Measurements from ENCODE around the gene TPSD1. TPM values are rescaled to one million over a fixed set of nuclear protein-coding genes. Genes with fewer than 3 reads are reported as not detected.
A peak's percentile ranks its signal among the peaks of the same experiment; 100 is the strongest.

Gene TPSD1
- polyA plus RNA-seq, 2 of the 4 experiments (the other 2 are of a cell fraction), result not detected

DNA sequence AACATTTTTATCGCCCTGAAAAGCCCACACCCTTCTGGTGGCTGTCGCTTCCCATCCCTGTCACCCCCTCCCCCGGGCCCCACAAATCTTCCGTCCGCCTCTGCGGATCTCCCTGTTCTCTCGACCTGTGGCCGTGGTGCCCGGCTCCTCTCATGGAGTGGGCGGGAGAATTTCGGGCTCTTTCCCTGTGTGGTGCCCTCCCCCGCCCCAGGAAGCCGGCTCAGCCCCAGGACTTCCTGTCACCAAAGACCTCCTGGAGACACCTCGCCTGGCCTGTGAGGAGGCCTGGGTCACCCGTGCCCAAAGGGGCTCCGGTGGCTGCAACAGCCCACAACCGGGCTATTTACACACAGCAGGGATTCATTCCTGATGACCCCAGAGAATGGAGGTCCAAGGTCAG is 27.4 kb downstream of the TPSD1 start (continued):
- TF ChIP-seq, protein P1, sequence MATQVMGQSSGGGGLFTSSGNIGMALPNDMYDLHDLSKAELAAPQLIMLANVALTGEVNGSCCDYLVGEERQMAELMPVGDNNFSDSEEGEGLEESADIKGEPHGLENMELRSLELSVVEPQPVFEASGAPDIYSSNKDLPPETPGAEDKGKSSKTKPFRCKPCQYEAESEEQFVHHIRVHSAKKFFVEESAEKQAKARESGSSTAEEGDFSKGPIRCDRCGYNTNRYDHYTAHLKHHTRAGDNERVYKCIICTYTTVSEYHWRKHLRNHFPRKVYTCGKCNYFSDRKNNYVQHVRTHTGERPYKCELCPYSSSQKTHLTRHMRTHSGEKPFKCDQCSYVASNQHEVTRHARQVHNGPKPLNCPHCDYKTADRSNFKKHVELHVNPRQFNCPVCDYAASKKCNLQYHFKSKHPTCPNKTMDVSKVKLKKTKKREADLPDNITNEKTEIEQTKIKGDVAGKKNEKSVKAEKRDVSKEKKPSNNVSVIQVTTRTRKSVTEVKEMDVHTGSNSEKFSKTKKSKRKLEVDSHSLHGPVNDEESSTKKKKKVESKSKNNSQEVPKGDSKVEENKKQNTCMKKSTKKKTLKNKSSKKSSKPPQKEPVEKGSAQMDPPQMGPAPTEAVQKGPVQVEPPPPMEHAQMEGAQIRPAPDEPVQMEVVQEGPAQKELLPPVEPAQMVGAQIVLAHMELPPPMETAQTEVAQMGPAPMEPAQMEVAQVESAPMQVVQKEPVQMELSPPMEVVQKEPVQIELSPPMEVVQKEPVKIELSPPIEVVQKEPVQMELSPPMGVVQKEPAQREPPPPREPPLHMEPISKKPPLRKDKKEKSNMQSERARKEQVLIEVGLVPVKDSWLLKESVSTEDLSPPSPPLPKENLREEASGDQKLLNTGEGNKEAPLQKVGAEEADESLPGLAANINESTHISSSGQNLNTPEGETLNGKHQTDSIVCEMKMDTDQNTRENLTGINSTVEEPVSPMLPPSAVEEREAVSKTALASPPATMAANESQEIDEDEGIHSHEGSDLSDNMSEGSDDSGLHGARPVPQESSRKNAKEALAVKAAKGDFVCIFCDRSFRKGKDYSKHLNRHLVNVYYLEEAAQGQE (IDR thresholded peaks at IDR 0.05), result no peak

DNA sequence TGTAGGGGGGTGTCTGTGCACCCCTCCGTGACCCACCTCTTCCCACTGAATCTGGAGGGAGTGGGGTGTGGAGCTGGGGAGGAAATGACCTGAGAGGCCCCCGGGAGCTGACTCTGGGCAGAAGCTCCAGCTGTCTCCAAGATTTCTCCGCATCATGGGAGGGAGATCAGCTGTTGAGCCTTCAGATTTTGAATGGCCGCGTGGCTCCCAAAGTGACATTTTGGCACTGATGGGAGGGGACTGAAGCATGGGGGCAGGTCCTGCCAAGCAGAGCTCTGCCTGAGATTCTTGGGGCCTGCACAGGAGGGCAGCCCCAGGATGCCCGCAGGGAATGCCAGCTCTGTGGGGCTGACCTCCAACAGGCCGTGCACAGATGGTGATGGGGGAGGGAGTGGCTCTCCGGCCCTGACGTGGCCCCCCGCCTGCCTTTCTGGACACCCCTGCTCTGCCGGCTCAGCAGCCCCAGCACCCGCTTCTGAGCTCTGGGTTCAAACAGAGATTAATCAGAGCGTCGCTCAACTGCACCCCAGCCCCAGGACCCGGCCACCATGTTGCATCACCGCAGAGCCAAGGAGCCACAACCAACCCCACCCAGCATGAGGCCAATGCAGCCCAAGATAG is 28.2 kb downstream of the TPSD1 start:
- FAIRE-seq (no peak), ATAC-seq (0 out of 6 replicates have a peak, but pooled peaks have one; percentile 10), DNase-seq (ENCODE audit: low read depth in 1 of 2, low spot score in 1 of 2) (no peak)
- CTCF ChIA-PET, result no interaction called here
- 74% methylated on average over 11 of the region's 16 CpGs for WGBS (ENCODE audit: missing lambda C conversion rate)
- H3K9me3 ChIP-seq, result no peaks in the 10 kb centered on the region
- H3K4me1 ChIP-seq, result peaks cover 5% of the 10 kb centered on the region; the same call in 1 of the 3 replicates
- H3K4me2 ChIP-seq, result no peak overlapping the region
- no peak overlapping the region for H3K4me3 ChIP-seq
- TF ChIP-seq FOSL2 (IDR thresholded peaks at IDR 0.05), result no peak
- no peak for TF ChIP-seq FOSL2 (CRISPR knock-in tag; IDR thresholded peaks at IDR 0.05)
- TF ChIP-seq, protein P2, sequence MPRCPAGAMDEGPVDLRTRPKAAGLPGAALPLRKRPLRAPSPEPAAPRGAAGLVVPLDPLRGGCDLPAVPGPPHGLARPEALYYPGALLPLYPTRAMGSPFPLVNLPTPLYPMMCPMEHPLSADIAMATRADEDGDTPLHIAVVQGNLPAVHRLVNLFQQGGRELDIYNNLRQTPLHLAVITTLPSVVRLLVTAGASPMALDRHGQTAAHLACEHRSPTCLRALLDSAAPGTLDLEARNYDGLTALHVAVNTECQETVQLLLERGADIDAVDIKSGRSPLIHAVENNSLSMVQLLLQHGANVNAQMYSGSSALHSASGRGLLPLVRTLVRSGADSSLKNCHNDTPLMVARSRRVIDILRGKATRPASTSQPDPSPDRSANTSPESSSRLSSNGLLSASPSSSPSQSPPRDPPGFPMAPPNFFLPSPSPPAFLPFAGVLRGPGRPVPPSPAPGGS (IDR thresholded peaks at IDR 0.05), result no peak
- no peak for TF ChIP-seq JUNB (IDR thresholded peaks at IDR 0.05)
- TF ChIP-seq FOXS1 (CRISPR knock-in tag; IDR thresholded peaks at IDR 0.05), result no peak
- TF ChIP-seq ZNF302 (CRISPR knock-in tag; IDR thresholded peaks at IDR 0.05), result no peak
- TF ChIP-seq HOXA7 (CRISPR knock-in tag; IDR thresholded peaks at IDR 0.05), result no peak
- TF ChIP-seq, protein P3, sequence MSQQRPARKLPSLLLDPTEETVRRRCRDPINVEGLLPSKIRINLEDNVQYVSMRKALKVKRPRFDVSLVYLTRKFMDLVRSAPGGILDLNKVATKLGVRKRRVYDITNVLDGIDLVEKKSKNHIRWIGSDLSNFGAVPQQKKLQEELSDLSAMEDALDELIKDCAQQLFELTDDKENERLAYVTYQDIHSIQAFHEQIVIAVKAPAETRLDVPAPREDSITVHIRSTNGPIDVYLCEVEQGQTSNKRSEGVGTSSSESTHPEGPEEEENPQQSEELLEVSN (IDR thresholded peaks at IDR 0.05; ENCODE audit: borderline replicate concordance, low read depth), result no peak
- TF ChIP-seq, protein P4, sequence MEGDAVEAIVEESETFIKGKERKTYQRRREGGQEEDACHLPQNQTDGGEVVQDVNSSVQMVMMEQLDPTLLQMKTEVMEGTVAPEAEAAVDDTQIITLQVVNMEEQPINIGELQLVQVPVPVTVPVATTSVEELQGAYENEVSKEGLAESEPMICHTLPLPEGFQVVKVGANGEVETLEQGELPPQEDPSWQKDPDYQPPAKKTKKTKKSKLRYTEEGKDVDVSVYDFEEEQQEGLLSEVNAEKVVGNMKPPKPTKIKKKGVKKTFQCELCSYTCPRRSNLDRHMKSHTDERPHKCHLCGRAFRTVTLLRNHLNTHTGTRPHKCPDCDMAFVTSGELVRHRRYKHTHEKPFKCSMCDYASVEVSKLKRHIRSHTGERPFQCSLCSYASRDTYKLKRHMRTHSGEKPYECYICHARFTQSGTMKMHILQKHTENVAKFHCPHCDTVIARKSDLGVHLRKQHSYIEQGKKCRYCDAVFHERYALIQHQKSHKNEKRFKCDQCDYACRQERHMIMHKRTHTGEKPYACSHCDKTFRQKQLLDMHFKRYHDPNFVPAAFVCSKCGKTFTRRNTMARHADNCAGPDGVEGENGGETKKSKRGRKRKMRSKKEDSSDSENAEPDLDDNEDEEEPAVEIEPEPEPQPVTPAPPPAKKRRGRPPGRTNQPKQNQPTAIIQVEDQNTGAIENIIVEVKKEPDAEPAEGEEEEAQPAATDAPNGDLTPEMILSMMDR (IDR thresholded peaks at IDR 0.05), result no peak
- TF ChIP-seq, protein P5, sequence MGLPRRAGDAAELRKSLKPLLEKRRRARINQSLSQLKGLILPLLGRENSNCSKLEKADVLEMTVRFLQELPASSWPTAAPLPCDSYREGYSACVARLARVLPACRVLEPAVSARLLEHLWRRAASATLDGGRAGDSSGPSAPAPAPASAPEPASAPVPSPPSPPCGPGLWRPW (IDR thresholded peaks at IDR 0.05), result no peak
- no peak for TF ChIP-seq HOXB13 (CRISPR knock-in tag; IDR thresholded peaks at IDR 0.05; ENCODE audit: low read depth)
- no peak for TF ChIP-seq MAFK (IDR thresholded peaks at IDR 0.05; ENCODE audit: partially characterized antibody)
- no peak for TF ChIP-seq ZSCAN20 (CRISPR knock-in tag; IDR thresholded peaks at IDR 0.05)
- TF ChIP-seq NPAS2 (CRISPR knock-in tag; IDR thresholded peaks at IDR 0.05; ENCODE audit: borderline replicate concordance), result no peak
- TF ChIP-seq, protein P6, sequence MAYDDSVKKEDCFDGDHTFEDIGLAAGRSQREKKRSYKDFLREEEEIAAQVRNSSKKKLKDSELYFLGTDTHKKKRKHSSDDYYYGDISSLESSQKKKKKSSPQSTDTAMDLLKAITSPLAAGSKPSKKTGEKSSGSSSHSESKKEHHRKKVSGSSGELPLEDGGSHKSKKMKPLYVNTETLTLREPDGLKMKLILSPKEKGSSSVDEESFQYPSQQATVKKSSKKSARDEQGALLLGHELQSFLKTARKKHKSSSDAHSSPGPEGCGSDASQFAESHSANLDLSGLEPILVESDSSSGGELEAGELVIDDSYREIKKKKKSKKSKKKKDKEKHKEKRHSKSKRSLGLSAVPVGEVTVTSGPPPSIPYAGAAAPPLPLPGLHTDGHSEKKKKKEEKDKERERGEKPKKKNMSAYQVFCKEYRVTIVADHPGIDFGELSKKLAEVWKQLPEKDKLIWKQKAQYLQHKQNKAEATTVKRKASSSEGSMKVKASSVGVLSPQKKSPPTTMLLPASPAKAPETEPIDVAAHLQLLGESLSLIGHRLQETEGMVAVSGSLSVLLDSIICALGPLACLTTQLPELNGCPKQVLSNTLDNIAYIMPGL (CRISPR knock-in tag; IDR thresholded peaks at IDR 0.05; ENCODE audit: borderline replicate concordance), result no peak
- TF ChIP-seq EP300 (IDR thresholded peaks at IDR 0.05), result no peak
- TF ChIP-seq TFCP2L1 (CRISPR knock-in tag; IDR thresholded peaks at IDR 0.05), result no peak
- no peak for TF ChIP-seq CBX2 (IDR thresholded peaks at IDR 0.05; ENCODE audit: borderline replicate concordance, low read depth)
- TF ChIP-seq ZC3H11A (IDR thresholded peaks at IDR 0.05), result no peak
- POLR2A ChIA-PET, result no interaction called here
- H3K27ac ChIP-seq, result no peak overlapping the region

Data from A549 (cell line).